ENCODE measurements around the gene C4B.
A peak's percentile ranks its signal among the peaks of the same experiment; 100 is the strongest.
"Not testable (repeated sequence)": the region's sequence is repeated elsewhere in the genome, so short reads cannot be mapped to it uniquely, and the experiment has no call there.

The C4B gene

GRCh38 chr6:32045811-32046449, 31.3 kb downstream of the C4B start:
- Histone ChIP-seq H3K4me1 (ENCODE audit: control insufficient read depth, insufficient read depth, low read length, unreplicated experiment) (peaks cover 28% of the 10 kb centered on the region), H3K27ac (ENCODE audit: low read depth, low read length) (peak overlapping the region; percentile 96), H3K27me3 (ENCODE audit: insufficient read depth, low read length) (no peaks in the 10 kb centered on the region), H2AFZ (ENCODE audit: low read length, unreplicated experiment) (no peak overlapping the region), H3K4me3 (ENCODE audit: low read depth, low read length) (peak overlapping the region; percentile 63), H3K36me3 (ENCODE audit: insufficient read depth, low read length) (no peaks in the 10 kb centered on the region), H3K79me2 (ENCODE audit: control insufficient read depth, insufficient read depth, low read length, unreplicated experiment) (no peaks in the 10 kb centered on the region)

- Histone ChIP-seq H3K4me3 (ENCODE audit: low read depth, low read length) (peak overlapping the region; percentile 63), H3K27ac (ENCODE audit: low read depth, low read length) (peak overlapping the region; percentile 96), H3K27me3 (ENCODE audit: insufficient read depth, low read length) (no peaks in the 10 kb centered on the region), H2AFZ (ENCODE audit: low read length, unreplicated experiment) (no peak overlapping the region), H3K79me2 (ENCODE audit: control insufficient read depth, insufficient read depth, low read length, unreplicated experiment) (no peaks in the 10 kb centered on the region), H3K4me1 (ENCODE audit: control insufficient read depth, insufficient read depth, low read length, unreplicated experiment) (peaks cover 28% of the 10 kb centered on the region), H3K36me3 (ENCODE audit: insufficient read depth, low read length) (no peaks in the 10 kb centered on the region)
Measured at GRCh38 chr6:32046450-32047083, 32.0 kb downstream of the C4B start.

GRCh38 chr6:32047084-32047478, 32.5 kb downstream of the C4B start:
- no peak overlapping the region for H2AFZ ChIP-seq (ENCODE audit: low read length, unreplicated experiment)
- H3K4me1 ChIP-seq (ENCODE audit: control insufficient read depth, insufficient read depth, low read length, unreplicated experiment), result peaks cover 28% of the 10 kb centered on the region

GRCh38 chr6:32047539-32047854, 32.9 kb downstream of the C4B start:
- Histone ChIP-seq H3K27me3 (ENCODE audit: insufficient read depth, low read length) (no peaks in the 10 kb centered on the region), H2AFZ (ENCODE audit: low read length, unreplicated experiment) (no peak overlapping the region), H3K4me3 (ENCODE audit: low read depth, low read length) (peak overlapping the region; percentile 63), H3K36me3 (ENCODE audit: insufficient read depth, low read length) (no peaks in the 10 kb centered on the region), H3K27ac (ENCODE audit: low read depth, low read length) (peak overlapping the region; percentile 96), H3K4me1 (ENCODE audit: control insufficient read depth, insufficient read depth, low read length, unreplicated experiment) (peaks cover 28% of the 10 kb centered on the region), H3K79me2 (ENCODE audit: control insufficient read depth, insufficient read depth, low read length, unreplicated experiment) (no peaks in the 10 kb centered on the region)

More at GRCh38 chr6:32047084-32047478, 32.5 kb downstream of the C4B start:
- Histone ChIP-seq H3K27ac (ENCODE audit: low read depth, low read length) (peak overlapping the region; percentile 96), H3K36me3 (ENCODE audit: insufficient read depth, low read length) (no peaks in the 10 kb centered on the region), H3K79me2 (ENCODE audit: control insufficient read depth, insufficient read depth, low read length, unreplicated experiment) (no peaks in the 10 kb centered on the region), H3K27me3 (ENCODE audit: insufficient read depth, low read length) (no peaks in the 10 kb centered on the region), H3K4me3 (ENCODE audit: low read depth, low read length) (peak overlapping the region; percentile 63)

GRCh38 chr6:32047855-32048766, 33.5 kb downstream of the C4B start:
- no peak overlapping the region for H2AFZ ChIP-seq (ENCODE audit: low read length, unreplicated experiment)
- peak overlapping the region; percentile 96 for H3K27ac ChIP-seq (ENCODE audit: low read depth, low read length)
- no peaks in the 10 kb centered on the region for H3K27me3 ChIP-seq (ENCODE audit: insufficient read depth, low read length)
- H3K36me3 ChIP-seq (ENCODE audit: insufficient read depth, low read length), result no peaks in the 10 kb centered on the region
- H3K4me3 ChIP-seq (ENCODE audit: low read depth, low read length), result no peak overlapping the region
- no peaks in the 10 kb centered on the region for H3K79me2 ChIP-seq (ENCODE audit: control insufficient read depth, insufficient read depth, low read length, unreplicated experiment)
- peaks cover 28% of the 10 kb centered on the region for H3K4me1 ChIP-seq (ENCODE audit: control insufficient read depth, insufficient read depth, low read length, unreplicated experiment)

- peaks cover 28% of the 10 kb centered on the region for H3K4me1 ChIP-seq (ENCODE audit: control insufficient read depth, insufficient read depth, low read length, unreplicated experiment)
Measured at GRCh38 chr6:32049149-32049548, 34.6 kb downstream of the C4B start.

GRCh38 chr6:32049736-32050135, 35.1 kb downstream of the C4B start:
- H3K27me3 ChIP-seq (ENCODE audit: insufficient read depth, low read length); H3K4me3 ChIP-seq (ENCODE audit: low read depth, low read length); H3K79me2 ChIP-seq (ENCODE audit: control insufficient read depth, insufficient read depth, low read length, unreplicated experiment); H2AFZ ChIP-seq (ENCODE audit: low read length, unreplicated experiment); H3K36me3 ChIP-seq (ENCODE audit: insufficient read depth, low read length); H3K27ac ChIP-seq (ENCODE audit: low read depth, low read length): not testable (repeated sequence)
- peaks cover 28% of the 10 kb centered on the region for H3K4me1 ChIP-seq (ENCODE audit: control insufficient read depth, insufficient read depth, low read length, unreplicated experiment)

More at GRCh38 chr6:32049149-32049548, 34.6 kb downstream of the C4B start:
- not testable (repeated sequence) for H2AFZ ChIP-seq (ENCODE audit: low read length, unreplicated experiment); H3K27me3 ChIP-seq (ENCODE audit: insufficient read depth, low read length); H3K27ac ChIP-seq (ENCODE audit: low read depth, low read length); H3K4me3 ChIP-seq (ENCODE audit: low read depth, low read length); H3K79me2 ChIP-seq (ENCODE audit: control insufficient read depth, insufficient read depth, low read length, unreplicated experiment); H3K36me3 ChIP-seq (ENCODE audit: insufficient read depth, low read length)

- Histone ChIP-seq H3K4me1 (ENCODE audit: control insufficient read depth, insufficient read depth, low read length, unreplicated experiment) (peaks cover 28% of the 10 kb centered on the region), H2AFZ (ENCODE audit: low read length, unreplicated experiment) (no peak overlapping the region), H3K27ac (ENCODE audit: low read depth, low read length) (no peak overlapping the region), H3K4me3 (ENCODE audit: low read depth, low read length) (no peak overlapping the region), H3K79me2 (ENCODE audit: control insufficient read depth, insufficient read depth, low read length, unreplicated experiment) (no peaks in the 10 kb centered on the region), H3K27me3 (ENCODE audit: insufficient read depth, low read length) (no peaks in the 10 kb centered on the region), H3K36me3 (ENCODE audit: insufficient read depth, low read length) (no peaks in the 10 kb centered on the region)
Measured at GRCh38 chr6:32050562-32050961, 36.0 kb downstream of the C4B start.

GRCh38 chr6:32052626-32053025, 38.0 kb downstream of the C4B start:
- not testable (repeated sequence) for H2AFZ ChIP-seq (ENCODE audit: low read length, unreplicated experiment); H3K27ac ChIP-seq (ENCODE audit: low read depth, low read length); H3K79me2 ChIP-seq (ENCODE audit: control insufficient read depth, insufficient read depth, low read length, unreplicated experiment); H3K27me3 ChIP-seq (ENCODE audit: insufficient read depth, low read length); H3K4me1 ChIP-seq (ENCODE audit: control insufficient read depth, insufficient read depth, low read length, unreplicated experiment); H3K36me3 ChIP-seq (ENCODE audit: insufficient read depth, low read length); H3K4me3 ChIP-seq (ENCODE audit: low read depth, low read length)

- H3K27me3 ChIP-seq (ENCODE audit: insufficient read depth, low read length); H3K4me1 ChIP-seq (ENCODE audit: control insufficient read depth, insufficient read depth, low read length, unreplicated experiment); H2AFZ ChIP-seq (ENCODE audit: low read length, unreplicated experiment); H3K27ac ChIP-seq (ENCODE audit: low read depth, low read length); H3K36me3 ChIP-seq (ENCODE audit: insufficient read depth, low read length); H3K79me2 ChIP-seq (ENCODE audit: control insufficient read depth, insufficient read depth, low read length, unreplicated experiment); H3K4me3 ChIP-seq (ENCODE audit: low read depth, low read length): not testable (repeated sequence)
Measured at GRCh38 chr6:32053314-32053713, 38.7 kb downstream of the C4B start.

Data from ACC112 (cell line).